ENCODE data around the gene CISD3. TPM values are rescaled to one million over a fixed set of nuclear protein-coding genes. Genes with fewer than 3 reads are reported as not detected.
A peak's percentile ranks its signal among the peaks of the same experiment; 100 is the strongest.

CISD3 gene
- total RNA-seq, 3 donors from 2014 or later = 8.9 to 15.0 (median 12.5) TPM

- intact Hi-C loops (cut with DNase I; ENCODE audit: low total_unique reads) = no loop called here
- no peak overlapping the region for H3K4me3 ChIP-seq
- no peak for DNase-seq (ENCODE audit: low spot score in 2 of 2)
- TF ChIP-seq POLR2A (IDR thresholded peaks at IDR 0.05) (no peak), CTCF (IDR thresholded peaks at IDR 0.05) (no peak), POLR2AphosphoS5 (IDR thresholded peaks at IDR 0.05) (no peak)
- peak overlapping the region; percentile 80 to 88 for H3K27ac ChIP-seq
- peaks cover 2 to 24% of the 10 kb centered on the region in 2 donors for H3K4me1 ChIP-seq
- H3K9me3 ChIP-seq = no peaks in the 10 kb centered on the region
- H3K36me3 ChIP-seq = no peaks in the 10 kb centered on the region
- no peaks in the 10 kb centered on the region for H3K27me3 ChIP-seq
These were observed 2.5 kb downstream of the CISD3 start for GRCh38 chr17:38732376-38733281.

- intact Hi-C loops (cut with DNase I; ENCODE audit: low total_unique reads) = no loop called here
- H3K27ac ChIP-seq = peak overlapping the region; percentile 80 to 88
- TF ChIP-seq POLR2A (IDR thresholded peaks at IDR 0.05) = no peak
- no peak for TF ChIP-seq CTCF (IDR thresholded peaks at IDR 0.05)
- no peak for TF ChIP-seq POLR2AphosphoS5 (IDR thresholded peaks at IDR 0.05)
- H3K27me3 ChIP-seq = no peaks in the 10 kb centered on the region
- H3K9me3 ChIP-seq = no peaks in the 10 kb centered on the region
- H3K4me1 ChIP-seq = peaks cover 2 to 24% of the 10 kb centered on the region in 2 donors
- H3K4me3 ChIP-seq = no peak overlapping the region
- no peaks in the 10 kb centered on the region for H3K36me3 ChIP-seq
- DNase-seq (ENCODE audit: low spot score in 2 of 2) = no peak
These were observed 3.3 kb downstream of the CISD3 start for GRCh38 chr17:38733282-38733981.

- TF ChIP-seq CTCF (IDR thresholded peaks at IDR 0.05) = no peak
- no peak for TF ChIP-seq POLR2AphosphoS5 (IDR thresholded peaks at IDR 0.05)
- TF ChIP-seq POLR2A (IDR thresholded peaks at IDR 0.05) = no peak
- intact Hi-C loops (cut with DNase I; ENCODE audit: low total_unique reads) = no loop called here
- peak overlapping the region; percentile 80 to 88 for H3K27ac ChIP-seq
These were observed 4.1 kb downstream of the CISD3 start for GRCh38 chr17:38733982-38734973.

DNA sequence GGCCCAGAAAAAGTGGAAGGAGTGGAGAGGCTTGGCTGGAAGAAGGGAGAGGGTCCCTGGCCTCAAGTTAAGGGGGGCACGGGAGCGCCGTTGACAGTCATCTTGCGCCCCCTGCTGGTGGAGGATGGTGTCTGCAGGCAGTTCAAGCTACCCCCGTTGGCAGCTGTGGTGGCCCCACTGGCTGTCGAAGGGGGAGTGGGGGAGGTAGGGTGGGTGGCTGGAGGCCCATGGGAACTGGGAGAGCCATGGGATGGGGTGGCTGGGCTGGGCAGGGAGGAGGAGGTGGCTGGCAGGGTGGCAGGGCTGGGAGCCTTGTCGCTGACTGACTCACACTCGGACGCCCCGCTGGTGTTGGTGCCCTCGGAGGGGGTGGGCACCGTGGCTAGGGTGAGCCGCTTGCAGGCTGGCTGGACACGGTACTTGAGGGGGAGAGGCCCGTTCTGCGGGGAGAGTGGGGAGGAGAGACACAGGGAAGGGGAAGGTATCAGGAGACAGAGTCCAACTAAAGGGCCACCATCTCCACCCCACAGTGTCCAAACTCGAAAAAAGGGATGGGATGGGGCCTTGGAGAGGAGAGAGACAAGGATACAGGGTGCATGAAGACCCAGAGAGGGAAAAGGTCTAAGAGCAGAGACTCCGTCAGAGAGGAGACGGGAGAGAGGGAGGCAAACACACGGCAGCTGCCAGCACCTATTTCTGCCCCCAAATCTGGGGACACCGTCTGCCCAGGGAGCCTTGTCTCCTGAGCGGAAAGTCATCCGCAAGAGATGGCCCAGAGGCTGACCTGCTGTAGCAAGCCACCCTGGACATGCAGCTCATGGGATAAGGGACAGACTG, 5.2 kb downstream of the CISD3 start:
- intact Hi-C loops (cut with DNase I; ENCODE audit: low total_unique reads) = loop anchor here (5.0 kb wide), 1 partner anchor 58 kb away; no protein-coding TSS in a partner anchor
- TF ChIP-seq CTCF (IDR thresholded peaks at IDR 0.05) (peak; percentile 90 to 96 (median 94)), POLR2AphosphoS5 (IDR thresholded peaks at IDR 0.05) (peak in 1 of 3 donors; percentile 13), POLR2A (IDR thresholded peaks at IDR 0.05) (no peak)
- DNase-seq (ENCODE audit: low spot score in 2 of 2) = no peak
- Histone ChIP-seq H3K4me3 (no peak overlapping the region), H3K27me3 (no peaks in the 10 kb centered on the region), H3K27ac (peak overlapping the region; percentile 48 to 58), H3K9me3 (no peaks in the 10 kb centered on the region), H3K4me1 (peaks cover 2 to 19% of the 10 kb centered on the region in 2 donors), H3K36me3 (no peaks in the 10 kb centered on the region)

More at GRCh38 chr17:38733982-38734973, 4.1 kb downstream of the CISD3 start:
- Histone ChIP-seq H3K27me3 (no peaks in the 10 kb centered on the region), H3K36me3 (no peaks in the 10 kb centered on the region), H3K9me3 (no peaks in the 10 kb centered on the region), H3K4me3 (no peak overlapping the region), H3K4me1 (peaks cover 2 to 20% of the 10 kb centered on the region in 2 donors)
- no peak for DNase-seq (ENCODE audit: low spot score in 2 of 2)
